GM12875 (cell line): ENCODE results near the gene KBTBD13.

ENCODE experiments used
- H3K4me3 ChIP-seq: one replicate; pipeline ENCODE4 v1.5.1; 2011; ENCODE audit warnings: low read depth, low read length, control low read depth
- CTCF ChIP-seq: IDR thresholded peaks from 2 replicates; pipeline ENCODE4 v1.5.1; 2011; ENCODE audit warnings: low read depth, mild to moderate bottlenecking, control low read depth, inconsistent platforms, low read length, moderate library complexity, borderline replicate concordance; ENCODE audit not compliant: insufficient read depth

KBTBD13 gene

DNA sequence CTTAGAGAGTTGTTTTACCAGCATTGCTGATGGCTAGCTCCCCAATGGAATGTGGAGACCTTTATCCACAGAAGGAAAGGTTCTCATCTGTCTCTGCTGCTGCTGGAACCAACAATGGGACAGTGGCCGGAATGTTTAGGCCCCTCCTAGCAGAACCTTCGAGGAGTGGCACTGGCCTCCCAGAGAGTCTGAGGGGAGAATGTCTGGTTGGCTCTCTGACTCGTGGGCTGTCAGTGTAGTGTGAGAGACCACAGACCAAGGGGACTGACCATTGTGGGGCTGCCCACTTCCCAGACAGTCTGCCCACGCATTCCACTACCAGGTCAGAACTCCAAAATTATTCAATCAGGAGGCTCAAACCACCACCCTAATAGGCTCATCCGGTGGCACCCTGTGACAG is 13.8 kb upstream of the KBTBD13 start:
- no peak for TF ChIP-seq CTCF
- no peak overlapping the region for H3K4me3 ChIP-seq

GRCh38 chr15:65066001-65066634 is 10.4 kb upstream of the KBTBD13 start:
- TF ChIP-seq CTCF = no peak
- no peak overlapping the region for H3K4me3 ChIP-seq

DNA sequence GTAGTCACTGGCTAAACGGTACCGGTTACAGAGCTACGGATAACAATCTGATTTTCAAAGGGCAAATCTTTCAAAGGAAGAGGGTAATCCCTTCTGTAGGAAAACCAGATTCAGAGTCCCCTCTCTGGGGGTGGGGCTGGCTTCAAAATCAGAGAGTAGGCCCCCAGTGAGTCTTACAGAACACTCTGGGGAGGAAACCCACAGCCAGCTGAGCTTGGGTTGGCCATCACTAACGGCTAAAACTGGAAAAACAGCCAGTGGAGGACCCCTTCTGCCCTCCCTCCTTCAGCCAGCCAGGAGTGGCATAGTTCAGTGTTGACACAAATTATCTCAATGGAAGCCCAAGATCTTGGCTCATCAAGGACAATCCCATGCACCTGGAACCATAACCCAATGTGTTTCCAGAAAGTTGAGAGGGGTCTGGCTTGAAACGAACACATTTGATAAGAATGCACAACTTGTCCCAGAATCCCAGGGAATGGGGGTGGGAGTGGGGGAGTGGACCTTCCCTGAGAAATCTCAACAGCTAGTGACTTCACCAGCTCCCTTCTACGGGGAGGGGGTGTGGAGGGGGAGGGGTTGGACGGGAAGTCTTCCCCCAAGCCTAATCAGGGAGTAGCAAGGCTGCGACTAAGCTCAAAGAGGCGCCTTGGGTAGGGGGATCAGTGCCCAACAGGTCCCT is 9.8 kb upstream of the KBTBD13 start:
- TF ChIP-seq CTCF = no peak
- no peak overlapping the region for H3K4me3 ChIP-seq

DNA sequence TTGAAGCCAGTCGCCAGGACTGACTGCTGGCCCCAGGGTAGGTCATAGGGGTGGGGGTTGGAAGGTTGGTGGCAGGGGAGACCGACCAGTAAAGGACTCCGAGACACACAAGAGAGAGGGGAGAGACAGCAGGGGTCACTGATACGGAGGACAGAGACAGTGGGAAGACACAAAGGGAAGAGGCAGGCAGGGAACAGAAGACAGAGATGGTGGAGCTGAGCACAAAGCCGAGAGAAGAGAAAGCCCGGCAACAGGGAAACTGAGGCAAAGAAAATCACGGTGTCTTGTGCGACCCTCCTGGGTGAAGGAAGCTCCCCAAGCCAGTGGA is 9.3 kb upstream of the KBTBD13 start:
- no peak for TF ChIP-seq CTCF
- H3K4me3 ChIP-seq = no peak overlapping the region

- H3K4me3 ChIP-seq = no peak within 1 kb of the TSS
- TF ChIP-seq CTCF = no peak
Observed at GRCh38 chr15:65067645-65068402, 8.7 kb upstream of the KBTBD13 start, which contains the start of gene RASL12. TSS of gene RASL12 (minus strand) at chr15:65067991. CDS start at chr15:65067835, 156 bp downstream.

DNA sequence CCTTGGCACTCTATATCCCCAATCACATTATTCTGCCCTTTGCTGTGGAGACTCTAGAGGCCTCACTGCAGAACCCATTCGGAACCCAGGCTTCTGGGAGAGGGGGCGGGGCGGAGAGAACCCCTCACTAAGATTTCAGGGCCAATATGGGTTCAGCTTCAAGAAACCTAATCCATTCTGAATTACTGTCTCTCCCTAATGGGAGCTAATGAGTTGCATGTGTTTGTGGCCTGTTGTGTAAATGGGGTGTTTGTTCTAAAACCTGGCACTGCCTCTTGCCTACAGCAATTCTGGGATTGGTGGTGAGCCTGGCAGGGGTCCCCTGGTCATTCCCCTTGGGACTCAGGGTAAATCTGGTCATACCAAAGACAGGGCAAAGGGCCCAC is 8.2 kb upstream of the KBTBD13 start:
- no peak for TF ChIP-seq CTCF
- no peak overlapping the region for H3K4me3 ChIP-seq
